HCT116 (cell line): Measurements from ENCODE around the gene HSPA4. TPM values are rescaled to one million over a fixed set of nuclear protein-coding genes. Genes with fewer than 3 reads are reported as not detected.

Source experiments
- ATAC-seq: fragments of 200-7000 bp; cut with Tn5 transposase; 2 replicates; pipeline ENCODE4 v1.9.1; 2020; ENCODE audit warnings: mild to moderate bottlenecking, moderate library complexity
- BruUV-seq: library from RNA; stranded (reverse); fragments of 400-500 nt; replicated peaks from 2 replicates; lab custom pipeline; 2021; lab: Mats Ljungman, UMichigan
- CTCF ChIA-PET: fragments of 300-600 bp; sonication (Branson Sonifier 250); formaldehyde crosslinking; loops from one replicate; lab custom pipeline; 2021; ENCODE audit warnings: antibody characterized with exemption; lab: Charles Lee
- POLR2A ChIA-PET: fragments of 300-600, 350-600 bp; sonication (Branson Sonifier 250); formaldehyde crosslinking; loops from one replicate; lab custom pipeline; 2021; ENCODE audit warnings: antibody characterized with exemption; lab: Charles Lee
- RAD21 ChIA-PET, 2 experiments: fragments of 300-600 bp; sonication (Branson Sonifier 250); formaldehyde crosslinking; loops; one replicate each; lab custom pipeline; 2023; ENCODE audit warnings: low total read pairs in 2 of 2; ENCODE audit not compliant: uncharacterized antibody in 2 of 2, unreplicated experiment in 2 of 2, low non-redundant PET in 1 of 2; lab: Charles Lee
- DNase-seq: peaks from one replicate; pipeline ENCODE4 v3.0.0-alpha.2; 2010; ENCODE audit warnings: low read depth, low spot score
- H2AFZ ChIP-seq: fragments of 200-600 bp; shearing (Covaris generic), sonication (generic); 2 replicates; pipeline ENCODE4 v1.6.1; 2017; ENCODE audit warnings: low read depth, mixed run types, mixed read lengths, antibody characterized with exemption, low read length; ENCODE audit not compliant: poor library complexity, severe bottlenecking
- H3K27ac ChIP-seq: 2 replicates; pipeline ENCODE4 v1.5.1; 2012; ENCODE audit warnings: low read depth, low read length
- H3K27me3 ChIP-seq: fragments of 200-600 bp; sonication (generic); 2 replicates; pipeline ENCODE4 v1.6.1; 2016; ENCODE audit warnings: mixed run types, low read length, mixed read lengths; ENCODE audit not compliant: insufficient read depth
- H3K36me3 ChIP-seq, 2 experiments: fragments of 200-500 bp in 1 of 2; fragments of 200-600 bp in 1 of 2; sonication (Bioruptor generic) in 1 of 2; sonication (generic) in 1 of 2; 2 replicates each; pipeline versions ENCODE4 v1.5.1 to v1.6.1; 2014 to 2016; ENCODE audit warnings: low read length in 2 of 2, inconsistent platforms in 1 of 2, mixed read lengths in 1 of 2, mixed run types in 1 of 2; ENCODE audit not compliant: insufficient read depth in 2 of 2, control insufficient read depth in 1 of 2
- H3K4me1 ChIP-seq, 2 experiments: fragments of 200-600 bp in 1 of 2; sonication (generic) in 1 of 2; 2 replicates each; pipeline versions ENCODE4 v1.5.1 to v1.6.1; 2012 to 2017; ENCODE audit warnings: low read length in 2 of 2, inconsistent platforms in 1 of 2, mild to moderate bottlenecking in 1 of 2, mixed read lengths in 1 of 2, mixed run types in 1 of 2, moderate library complexity in 1 of 2; ENCODE audit not compliant: insufficient read depth in 2 of 2, control insufficient read depth in 1 of 2
- H3K4me2 ChIP-seq: fragments of 200-600 bp; sonication (generic); 2 replicates; pipeline ENCODE4 v1.6.1; 2017; ENCODE audit warnings: mixed run types, low read length, mixed read lengths
- H3K4me3 ChIP-seq, 2 experiments: fragments of 200-600 bp in 1 of 2; sonication (generic) in 1 of 2; replicated peaks in 1 of 2; 2 replicates each; pipeline ENCODE4 v1.5.1; 2011 to 2016; ENCODE audit warnings: low read length in 2 of 2, control low read depth in 1 of 2, low read depth in 1 of 2, mild to moderate bottlenecking in 1 of 2, mixed read lengths in 1 of 2, mixed run types in 1 of 2
- H3K79me2 ChIP-seq: fragments of 200-600 bp; sonication (generic); 2 replicates; pipeline ENCODE4 v1.6.1; 2017; ENCODE audit warnings: mild to moderate bottlenecking, mixed run types, low read length, moderate library complexity, mixed read lengths; ENCODE audit not compliant: insufficient read depth
- H3K9ac ChIP-seq: fragments of 200-600 bp; sonication (generic); 2 replicates; pipeline ENCODE4 v1.6.1; 2016; ENCODE audit warnings: low read length, mixed read lengths
- H3K9me2 ChIP-seq: fragments of 200-600 bp; sonication (generic), shearing (Covaris generic); 2 replicates; pipeline ENCODE4 v1.6.1; 2017; ENCODE audit warnings: mixed run types, mild to moderate bottlenecking, moderate library complexity; ENCODE audit not compliant: insufficient read depth
- H3K9me3 ChIP-seq, 2 experiments: fragments of 200-500 bp in 1 of 2; fragments of 200-600 bp in 1 of 2; sonication (Bioruptor generic) in 1 of 2; sonication (generic) in 1 of 2; 2 replicates each; pipeline ENCODE4 v1.6.1; 2014 to 2017; ENCODE audit warnings: low read length in 2 of 2, mixed read lengths in 2 of 2, inconsistent platforms in 1 of 2, low read depth in 1 of 2, mild to moderate bottlenecking in 1 of 2, mixed run types in 1 of 2, moderate library complexity in 1 of 2; ENCODE audit not compliant: control insufficient read depth in 1 of 2, insufficient read depth in 1 of 2
- H4K20me1 ChIP-seq: fragments of 200-600 bp; sonication (generic), shearing (Covaris generic); 2 replicates; pipeline ENCODE4 v1.6.1; 2017; ENCODE audit warnings: mixed run types, mild to moderate bottlenecking, moderate library complexity; ENCODE audit not compliant: insufficient read depth
- ELF1 ChIP-seq: IDR thresholded peaks from 2 replicates; pipeline ENCODE4 v1.6.1; 2012; ENCODE audit warnings: low read depth, borderline replicate concordance
- EZH2 ChIP-seq: fragments of 200-600 bp; sonication (generic); IDR thresholded peaks from 2 replicates; pipeline ENCODE4 v1.6.1; 2017; ENCODE audit warnings: antibody characterized with exemption, mixed run types
- FOSL1 ChIP-seq: IDR thresholded peaks from 2 replicates; pipeline ENCODE4 v1.6.1; 2012; ENCODE audit warnings: low read depth
- JUND ChIP-seq: IDR thresholded peaks from 2 replicates; pipeline ENCODE4 v1.6.1; 2012
- POLR2A ChIP-seq: IDR thresholded peaks from 2 replicates; pipeline ENCODE4 v1.7.0; 2011; ENCODE audit warnings: borderline replicate concordance; ENCODE audit not compliant: insufficient read depth, insufficient read length; ENCODE audit errors: extremely low read depth
- POLR2AphosphoS5 ChIP-seq: IDR thresholded peaks from 2 replicates; pipeline ENCODE4 v1.6.1; 2011; ENCODE audit warnings: mild to moderate bottlenecking, low read depth, low read length, moderate library complexity
- YY1 ChIP-seq: IDR thresholded peaks from 2 replicates; pipeline ENCODE4 v1.6.1; 2011; ENCODE audit warnings: low read length, low read depth, moderate library complexity, mild to moderate bottlenecking; ENCODE audit not compliant: insufficient replicate concordance; ENCODE audit errors: extremely low read depth
- ZNF274 ChIP-seq: fragments of 200-500 bp; sonication (Bioruptor generic); IDR thresholded peaks from 2 replicates; pipeline ENCODE4 v1.6.1; 2014; ENCODE audit warnings: mild to moderate bottlenecking, low read depth, low read length, inconsistent platforms
- intact Hi-C: fragments of 100-400 bp; cut with micrococcal nuclease; formaldehyde crosslinking; loops from 2 replicates; pipeline ENCODE4 v1.10.0; 2022
- total RNA-seq: library from RNA; stranded (reverse); gene quantifications from one replicate; pipeline ENCODE4 v1.2.1, GENCODE V29; 2021; ENCODE audit not compliant: unreplicated experiment
- TF ChIP-seq, protein P1 (sequence below): IDR thresholded peaks from 2 replicates; pipeline ENCODE4 v1.6.1; 2011; ENCODE audit warnings: mild to moderate bottlenecking, low read length, moderate library complexity; ENCODE audit not compliant: insufficient replicate concordance; ENCODE audit errors: extremely low read depth
- TF ChIP-seq, protein P2 (sequence below), 3 experiments: fragments of 200-600 bp in 1 of 3; sonication (generic) in 1 of 3; IDR thresholded peaks in 2 of 3; conservative IDR thresholded peaks in 1 of 3; 2 replicates each; pipeline ENCODE4 v1.5.1; 2012 to 2017; ENCODE audit warnings: low read depth in 2 of 3, low read length in 2 of 3, antibody characterized with exemption in 1 of 3, borderline replicate concordance in 1 of 3, control low read depth in 1 of 3, mild to moderate bottlenecking in 1 of 3, mixed read lengths in 1 of 3, mixed run types in 1 of 3, moderate library complexity in 1 of 3; ENCODE audit not compliant: insufficient read depth in 1 of 3

HSPA4 gene
- total RNA-seq, 1 experiment from 2014 or later: 212 TPM

- H4K20me1 ChIP-seq: no peaks in the 10 kb centered on the region
- intact Hi-C loops: no loop called here
- H3K4me1 ChIP-seq: no peaks in the 10 kb centered on the region
- H3K9me2 ChIP-seq: no peaks in the 10 kb centered on the region
- CTCF ChIA-PET: no interaction called here
- POLR2A ChIA-PET: no interaction called here
- ATAC-seq (peak; percentile 38; the same call in 1 of the 2 replicates), DNase-seq (no peak)
- H2AFZ ChIP-seq: no peak overlapping the region
- RAD21 ChIA-PET: no interaction called here
- H3K4me3 ChIP-seq: no peak overlapping the region
- no peak overlapping the region for H3K27ac ChIP-seq
- no peaks in the 10 kb centered on the region for H3K9me3 ChIP-seq
- no peaks in the 10 kb centered on the region for H3K27me3 ChIP-seq
- H3K4me2 ChIP-seq: no peak overlapping the region
- no peak overlapping the region for H3K9ac ChIP-seq
- no peak for TF ChIP-seq POLR2AphosphoS5
- TF ChIP-seq YY1: no peak
- no peak for TF ChIP-seq FOSL1
- TF ChIP-seq, protein P1, sequence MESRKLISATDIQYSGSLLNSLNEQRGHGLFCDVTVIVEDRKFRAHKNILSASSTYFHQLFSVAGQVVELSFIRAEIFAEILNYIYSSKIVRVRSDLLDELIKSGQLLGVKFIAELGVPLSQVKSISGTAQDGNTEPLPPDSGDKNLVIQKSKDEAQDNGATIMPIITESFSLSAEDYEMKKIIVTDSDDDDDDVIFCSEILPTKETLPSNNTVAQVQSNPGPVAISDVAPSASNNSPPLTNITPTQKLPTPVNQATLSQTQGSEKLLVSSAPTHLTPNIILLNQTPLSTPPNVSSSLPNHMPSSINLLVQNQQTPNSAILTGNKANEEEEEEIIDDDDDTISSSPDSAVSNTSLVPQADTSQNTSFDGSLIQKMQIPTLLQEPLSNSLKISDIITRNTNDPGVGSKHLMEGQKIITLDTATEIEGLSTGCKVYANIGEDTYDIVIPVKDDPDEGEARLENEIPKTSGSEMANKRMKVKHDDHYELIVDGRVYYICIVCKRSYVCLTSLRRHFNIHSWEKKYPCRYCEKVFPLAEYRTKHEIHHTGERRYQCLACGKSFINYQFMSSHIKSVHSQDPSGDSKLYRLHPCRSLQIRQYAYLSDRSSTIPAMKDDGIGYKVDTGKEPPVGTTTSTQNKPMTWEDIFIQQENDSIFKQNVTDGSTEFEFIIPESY: no peak
- no peak for TF ChIP-seq ELF1
- TF ChIP-seq POLR2A: no peak
- TF ChIP-seq, protein P2, sequence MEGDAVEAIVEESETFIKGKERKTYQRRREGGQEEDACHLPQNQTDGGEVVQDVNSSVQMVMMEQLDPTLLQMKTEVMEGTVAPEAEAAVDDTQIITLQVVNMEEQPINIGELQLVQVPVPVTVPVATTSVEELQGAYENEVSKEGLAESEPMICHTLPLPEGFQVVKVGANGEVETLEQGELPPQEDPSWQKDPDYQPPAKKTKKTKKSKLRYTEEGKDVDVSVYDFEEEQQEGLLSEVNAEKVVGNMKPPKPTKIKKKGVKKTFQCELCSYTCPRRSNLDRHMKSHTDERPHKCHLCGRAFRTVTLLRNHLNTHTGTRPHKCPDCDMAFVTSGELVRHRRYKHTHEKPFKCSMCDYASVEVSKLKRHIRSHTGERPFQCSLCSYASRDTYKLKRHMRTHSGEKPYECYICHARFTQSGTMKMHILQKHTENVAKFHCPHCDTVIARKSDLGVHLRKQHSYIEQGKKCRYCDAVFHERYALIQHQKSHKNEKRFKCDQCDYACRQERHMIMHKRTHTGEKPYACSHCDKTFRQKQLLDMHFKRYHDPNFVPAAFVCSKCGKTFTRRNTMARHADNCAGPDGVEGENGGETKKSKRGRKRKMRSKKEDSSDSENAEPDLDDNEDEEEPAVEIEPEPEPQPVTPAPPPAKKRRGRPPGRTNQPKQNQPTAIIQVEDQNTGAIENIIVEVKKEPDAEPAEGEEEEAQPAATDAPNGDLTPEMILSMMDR (IDR thresholded peaks at IDR 0.05 in 2 of 3, conservative IDR thresholded peaks at IDR 0.05 in 1 of 3; ENCODE audit: borderline replicate concordance in 1 of 3, insufficient read depth in 1 of 3, low read depth in 2 of 3, low read length in 2 of 3): no peak
- no peak for TF ChIP-seq EZH2
- no peak for TF ChIP-seq ZNF274
- TF ChIP-seq JUND: no peak
- no peaks in the 10 kb centered on the region for H3K79me2 ChIP-seq
- no peaks in the 10 kb centered on the region for H3K36me3 ChIP-seq
- BruUV-seq: no TSS peak
Measured at GRCh38 chr5:133154274-133155075, 102.7 kb downstream of the HSPA4 start.
